ENCODE measurements around the gene UCMA.

Gene UCMA

GRCh38 chr10:13247246-13247645 lies 13.1 kb upstream of the UCMA start:
- TF ChIP-seq REST (IDR thresholded peaks at IDR 0.05; ENCODE audit: low read depth) (no peak), RAD21 (IDR thresholded peaks at IDR 0.05; ENCODE audit: low read depth) (no peak), CREB1 (IDR thresholded peaks at IDR 0.05; ENCODE audit: low read depth) (no peak), FOXM1 (IDR thresholded peaks at IDR 0.05; ENCODE audit: borderline replicate concordance, low read depth) (no peak), EP300 (IDR thresholded peaks at IDR 0.05; ENCODE audit: borderline replicate concordance) (no peak), TEAD4 (IDR thresholded peaks at IDR 0.05) (no peak), TAF1 (IDR thresholded peaks at IDR 0.05; ENCODE audit: low read depth) (no peak), CEBPB (IDR thresholded peaks at IDR 0.05) (no peak), USF1 (IDR thresholded peaks at IDR 0.05) (no peak), TCF12 (IDR thresholded peaks at IDR 0.05; ENCODE audit: low read depth) (no peak), YY1 (IDR thresholded peaks at IDR 0.05; ENCODE audit: low read depth) (no peak), MAX (IDR thresholded peaks at IDR 0.05) (no peak), EGR1 (IDR thresholded peaks at IDR 0.05) (no peak), NFIC (IDR thresholded peaks at IDR 0.05) (no peak), ZBTB7A (IDR thresholded peaks at IDR 0.05; ENCODE audit: low read depth) (no peak)

- TF ChIP-seq USF1 (IDR thresholded peaks at IDR 0.05) (no peak), MAX (IDR thresholded peaks at IDR 0.05) (no peak), TEAD4 (IDR thresholded peaks at IDR 0.05) (no peak)
Measured at GRCh38 chr10:13241613-13242012, 7.4 kb upstream of the UCMA start.

- no peak for TF ChIP-seq TEAD4 (IDR thresholded peaks at IDR 0.05)
- TF ChIP-seq NFIC (IDR thresholded peaks at IDR 0.05) = no peak
- TF ChIP-seq FOXM1 (IDR thresholded peaks at IDR 0.05; ENCODE audit: borderline replicate concordance, low read depth) = no peak
- TF ChIP-seq MAX (IDR thresholded peaks at IDR 0.05) = no peak
- no peak for TF ChIP-seq YY1 (IDR thresholded peaks at IDR 0.05; ENCODE audit: low read depth)
- no peak for TF ChIP-seq EGR1 (IDR thresholded peaks at IDR 0.05)
- TF ChIP-seq REST (IDR thresholded peaks at IDR 0.05; ENCODE audit: low read depth) = no peak
- no peak for TF ChIP-seq CEBPB (IDR thresholded peaks at IDR 0.05)
- TF ChIP-seq ZBTB7A (IDR thresholded peaks at IDR 0.05; ENCODE audit: low read depth) = no peak
- no peak for TF ChIP-seq TCF12 (IDR thresholded peaks at IDR 0.05; ENCODE audit: low read depth)
- no peak for TF ChIP-seq USF1 (IDR thresholded peaks at IDR 0.05)
- TF ChIP-seq CREB1 (IDR thresholded peaks at IDR 0.05; ENCODE audit: low read depth) = no peak
Measured at GRCh38 chr10:13239923-13240322, 5.7 kb upstream of the UCMA start.

- no peak for TF ChIP-seq USF1 (IDR thresholded peaks at IDR 0.05)
- TF ChIP-seq TAF1 (IDR thresholded peaks at IDR 0.05; ENCODE audit: low read depth) = no peak
- no peak for TF ChIP-seq EGR1 (IDR thresholded peaks at IDR 0.05)
- TF ChIP-seq ZBTB7A (IDR thresholded peaks at IDR 0.05; ENCODE audit: low read depth) = no peak
- no peak for TF ChIP-seq YY1 (IDR thresholded peaks at IDR 0.05; ENCODE audit: low read depth)
- no peak for TF ChIP-seq NFIC (IDR thresholded peaks at IDR 0.05)
Measured at GRCh38 chr10:13238271-13239077, 4.3 kb upstream of the UCMA start.

GRCh38 chr10:13236638-13237037 lies 2.5 kb upstream of the UCMA start:
- TF ChIP-seq REST (IDR thresholded peaks at IDR 0.05; ENCODE audit: low read depth) (no peak), CEBPB (IDR thresholded peaks at IDR 0.05) (no peak), EP300 (IDR thresholded peaks at IDR 0.05; ENCODE audit: borderline replicate concordance) (no peak), ZBTB7A (IDR thresholded peaks at IDR 0.05; ENCODE audit: low read depth) (no peak), MAX (IDR thresholded peaks at IDR 0.05) (no peak), TCF12 (IDR thresholded peaks at IDR 0.05; ENCODE audit: low read depth) (no peak), YY1 (IDR thresholded peaks at IDR 0.05; ENCODE audit: low read depth) (no peak), NFIC (IDR thresholded peaks at IDR 0.05) (no peak), TEAD4 (IDR thresholded peaks at IDR 0.05) (no peak), USF1 (IDR thresholded peaks at IDR 0.05) (no peak), RAD21 (IDR thresholded peaks at IDR 0.05; ENCODE audit: low read depth) (no peak), FOXM1 (IDR thresholded peaks at IDR 0.05; ENCODE audit: borderline replicate concordance, low read depth) (no peak), CREB1 (IDR thresholded peaks at IDR 0.05; ENCODE audit: low read depth) (no peak)
